OCI-LY7 (cell line): Measurements from ENCODE around the gene TRMT44.

ENCODE experiments used
- CTCF ChIP-seq: fragments of 200-600 bp; sonication (generic); conservative IDR thresholded peaks from 2 replicates; pipeline ENCODE4 v1.5.1; 2014; ENCODE audit warnings: mild to moderate bottlenecking, antibody characterized with exemption, low read length, moderate library complexity, mixed read lengths
- EZH2phosphoT487 ChIP-seq: fragments of 200-600 bp; sonication (generic); IDR thresholded peaks from 2 replicates; pipeline ENCODE4 v1.6.1; 2018; ENCODE audit warnings: low read depth, borderline replicate concordance, mild to moderate bottlenecking, mixed run types, antibody characterized with exemption, low read length, moderate library complexity, mixed read lengths

GRCh38 chr4:8461616-8462015 is 21.0 kb downstream of the TRMT44 start:
- no peak for TF ChIP-seq CTCF
- TF ChIP-seq EZH2phosphoT487 = no peak
